T-helper 2 cell (primary cell): ENCODE data around the gene AOC2.
"Not testable (repeated sequence)": the region's sequence is repeated elsewhere in the genome, so short reads cannot be mapped to it uniquely, and the experiment has no call there.

ENCODE experiments used
- DNase-seq, 5 experiments: peaks; one replicate each; pipeline versions ENCODE4 v3.0.0 to v3.0.0-alpha.2; 2012 to 2022

AOC2 gene

GRCh38 chr17:42853968-42854790, 9.8 kb downstream of the AOC2 start:
- no peak for DNase-seq

- DNase-seq: no peak
These were observed 10.7 kb downstream of the AOC2 start for GRCh38 chr17:42855048-42855596.

GRCh38 chr17:42856093-42856492, 11.7 kb downstream of the AOC2 start:
- DNase-seq: not testable (repeated sequence)

- not testable (repeated sequence) for DNase-seq
These were observed 12.1 kb downstream of the AOC2 start for GRCh38 chr17:42856516-42856915.

GRCh38 chr17:42857389-42857788, 13.0 kb downstream of the AOC2 start:
- no peak for DNase-seq

GRCh38 chr17:42865638-42866094, 21.3 kb downstream of the AOC2 start:
- no peak for DNase-seq

GRCh38 chr17:42866216-42866615, 21.8 kb downstream of the AOC2 start:
- DNase-seq: no peak

- DNase-seq: no peak
These were observed 22.5 kb downstream of the AOC2 start for GRCh38 chr17:42866631-42867575.

- DNase-seq: not testable (repeated sequence)
These were observed 23.4 kb downstream of the AOC2 start for GRCh38 chr17:42867694-42868261.

- no peak for DNase-seq
These were observed 24.0 kb downstream of the AOC2 start for GRCh38 chr17:42868338-42868737.

GRCh38 chr17:42871647-42872046, 27.3 kb downstream of the AOC2 start:
- DNase-seq: no peak

- DNase-seq: no peak
These were observed 28.0 kb downstream of the AOC2 start for GRCh38 chr17:42872251-42872965.

GRCh38 chr17:42873315-42873714, 28.9 kb downstream of the AOC2 start:
- no peak for DNase-seq

GRCh38 chr17:42873932-42874695, 29.7 kb downstream of the AOC2 start:
- not testable (repeated sequence) for DNase-seq

GRCh38 chr17:42877037-42877436, 32.7 kb downstream of the AOC2 start:
- DNase-seq: no peak

GRCh38 chr17:42878123-42878880, 33.9 kb downstream of the AOC2 start:
- no peak for DNase-seq

GRCh38 chr17:42878924-42879595, 34.7 kb downstream of the AOC2 start:
- DNase-seq: no peak

GRCh38 chr17:42879596-42879985, 35.2 kb downstream of the AOC2 start:
- DNase-seq: no peak

- no peak for DNase-seq
These were observed 36.5 kb downstream of the AOC2 start for GRCh38 chr17:42880776-42881310.

GRCh38 chr17:42881706-42882105, 37.3 kb downstream of the AOC2 start:
- not testable (repeated sequence) for DNase-seq
